HepG2 (cell line): Measurements from ENCODE around the gene ATN1. TPM values are rescaled to one million over a fixed set of nuclear protein-coding genes. Genes with fewer than 3 reads are reported as not detected.

Source experiments
- ARID3A ChIP-seq: IDR thresholded peaks from 2 replicates; pipeline ENCODE4 v1.6.1; 2012; ENCODE audit warnings: low read depth, low read length, improper control_type of control experiment
- ARID4A ChIP-seq: sonication (generic); formaldehyde crosslinking; IDR thresholded peaks from 2 replicates; pipeline ENCODE4 v1.5.0; 2020; ENCODE audit warnings: mild to moderate bottlenecking, missing genetic modification reagents, borderline replicate concordance
- BCL6 ChIP-seq: IDR thresholded peaks from 2 replicates; pipeline ENCODE4 v1.6.1; 2016; ENCODE audit warnings: missing genetic modification reagents, missing compliant biosample characterization
- EP300 ChIP-seq, 3 experiments: sonication (generic) in 1 of 3; formaldehyde crosslinking in 1 of 3; IDR thresholded peaks; 2 replicates each; pipeline versions ENCODE4 v1.5.1 to v1.6.1; 2011 to 2020; ENCODE audit warnings: low read depth in 2 of 3, low read length in 2 of 3, borderline replicate concordance in 1 of 3, improper control_type of control experiment in 1 of 3, mild to moderate bottlenecking in 1 of 3, missing genetic modification reagents in 1 of 3, moderate library complexity in 1 of 3
- FOXO4 ChIP-seq: sonication (generic); formaldehyde crosslinking; conservative IDR thresholded peaks from 2 replicates; pipeline ENCODE4 v1.8.1; 2023; ENCODE audit warnings: missing genetic modification reagents
- GATA4 ChIP-seq: sonication (generic); IDR thresholded peaks from 2 replicates; pipeline ENCODE4 v1.6.1; 2016; ENCODE audit warnings: antibody characterized with exemption, low read depth, borderline replicate concordance
- HOXA7 ChIP-seq: sonication (generic); formaldehyde crosslinking; IDR thresholded peaks from 2 replicates; pipeline ENCODE4 v1.8.1; 2022; ENCODE audit warnings: mild to moderate bottlenecking, missing genetic modification reagents, moderate library complexity
- PAWR ChIP-seq: sonication (generic); formaldehyde crosslinking; IDR thresholded peaks from 2 replicates; pipeline ENCODE4 v1.4.0; 2020; ENCODE audit warnings: missing genetic modification reagents, mild to moderate bottlenecking, borderline replicate concordance
- PHF20 ChIP-seq: sonication (generic); formaldehyde crosslinking; IDR thresholded peaks from 2 replicates; pipeline ENCODE4 v1.5.0; 2020; ENCODE audit warnings: mild to moderate bottlenecking, missing genetic modification reagents
- TGIF2 ChIP-seq: IDR thresholded peaks from 2 replicates; pipeline ENCODE4 v1.6.1; 2016; ENCODE audit warnings: control low read depth, missing compliant biosample characterization
- ZFP91 ChIP-seq: sonication (generic); formaldehyde crosslinking; IDR thresholded peaks from 2 replicates; pipeline ENCODE4 v1.9.0; 2022; ENCODE audit warnings: missing genetic modification reagents, mild to moderate bottlenecking, borderline replicate concordance
- ZNF256 ChIP-seq: sonication (generic); formaldehyde crosslinking; conservative IDR thresholded peaks from 2 replicates; pipeline ENCODE4 v1.4.0; 2020; ENCODE audit warnings: missing genetic modification reagents
- polyA plus RNA-seq, 8 experiments: library from polyadenylated mRNA; depleted of rRNA in 3 of 8; stranded (reverse) in 7 of 8; unstranded in 1 of 8; fragments of >200 nt; fragmentation: Illumina TruSeq in 4 of 8; extraction: Trizol in 4 of 8; gene quantifications; 2 replicates each; pipeline versions ENCODE4 v1.2.1 to v1.2.3, GENCODE V29; 2011 to 2016; ENCODE audit warnings: low read depth in 4 of 8, missing spikeins in 1 of 8, mixed read lengths in 1 of 8; ENCODE audit not compliant: insufficient read depth in 1 of 8
- total RNA-seq, 5 experiments: library from RNA; depleted of rRNA; stranded (reverse); fragments of >200 nt; fragmentation: Illumina TruSeq; extraction: Trizol; gene quantifications; 2 replicates each; pipeline ENCODE4 v1.2.3, GENCODE V29; 2016; ENCODE audit warnings: low read depth in 1 of 5

Gene ATN1
- total and polyA plus RNA-seq, 2 of the 13 experiments (the other 11 are each of a cell fraction or from before 2014, with no cell fraction given): 2.1 to 8.6 TPM

- no peak for TF ChIP-seq PHF20 (CRISPR knock-in tag)
- no peak; the same call in 1 of the 2 replicates for TF ChIP-seq ZNF256 (CRISPR knock-in tag)
- TF ChIP-seq FOXO4 (CRISPR knock-in tag): no peak
- peak; percentile 50; the same call in 1 of the 2 replicates for TF ChIP-seq ARID3A
- peak in 1 of 2 experiments; percentile 63; a peak in 1 of 4 replicates for TF ChIP-seq EP300 (IDR thresholded peaks at IDR 0.05; ENCODE audit: low read depth in 2 of 2, low read length in 2 of 2)
- no peak for TF ChIP-seq EP300 (CRISPR knock-in tag; IDR thresholded peaks at IDR 0.05; ENCODE audit: borderline replicate concordance)
- no peak for TF ChIP-seq BCL6 (CRISPR knock-in tag)
- no peak for TF ChIP-seq GATA4
- TF ChIP-seq ARID4A (CRISPR knock-in tag): peak; percentile 90
- TF ChIP-seq PAWR: no peak
- TF ChIP-seq HOXA7 (CRISPR knock-in tag): no peak
- TF ChIP-seq ZFP91 (CRISPR knock-in tag): peak; percentile 100
- TF ChIP-seq TGIF2 (CRISPR knock-in tag): no peak
These were observed 23.2 kb upstream of the ATN1 start, which contains the start of gene LRRC23 (continued) for GRCh38 chr12:6904280-6905276.
